CD14-positive monocyte (primary cell): ENCODE measurements around the gene GALNT14. TPM values are rescaled to one million over a fixed set of nuclear protein-coding genes. Genes with fewer than 3 reads are reported as not detected.

Experiments used
- DNase-seq, 3 donors: peaks; one replicate each; pipeline ENCODE4 v3.0.0-alpha.2; 2011 to 2022
- H2AFZ ChIP-seq: 2 replicates; pipeline ENCODE4 v1.6.0; 2012; ENCODE audit warnings: mild to moderate bottlenecking, low read depth, low read length, inconsistent platforms; ENCODE audit not compliant: insufficient read depth, poor library complexity, severe bottlenecking
- H3K27ac ChIP-seq, 2 donors: 1 replicate in 1 of 2; 2 replicates in 1 of 2; pipeline ENCODE4 v1.5.1; 2012 to 2013; ENCODE audit warnings: low read length in 2 of 2, control low read depth in 1 of 2, inconsistent platforms in 1 of 2, low read depth in 1 of 2, mild to moderate bottlenecking in 1 of 2
- H3K27me3 ChIP-seq, 2 donors: one replicate each; pipeline versions ENCODE4 v1.6.0 to v1.6.1; 2011 to 2013; ENCODE audit warnings: low read length in 2 of 2; ENCODE audit not compliant: control insufficient read depth in 2 of 2, insufficient read depth in 2 of 2
- H3K36me3 ChIP-seq, 2 donors: replicated peaks in 1 of 2; 1 replicate in 1 of 2; 2 replicates in 1 of 2; pipeline versions ENCODE4 v1.5.1 to v1.6.1; 2012 to 2013; ENCODE audit warnings: low read length in 2 of 2, control low read depth in 1 of 2, inconsistent platforms in 1 of 2, mild to moderate bottlenecking in 1 of 2; ENCODE audit not compliant: insufficient read depth in 2 of 2, control insufficient read depth in 1 of 2
- H3K4me1 ChIP-seq, 2 donors: 1 replicate in 1 of 2; 2 replicates in 1 of 2; pipeline versions ENCODE4 v1.5.1 to v1.6.1; 2012 to 2013; ENCODE audit warnings: low read length in 2 of 2, control low read depth in 1 of 2, inconsistent platforms in 1 of 2, mild to moderate bottlenecking in 1 of 2, moderate library complexity in 1 of 2; ENCODE audit not compliant: insufficient read depth in 2 of 2, control insufficient read depth in 1 of 2
- H3K4me2 ChIP-seq: replicated peaks from 2 replicates; pipeline ENCODE3; 2012; ENCODE audit warnings: low read length, moderate library complexity, mild to moderate bottlenecking; ENCODE audit not compliant: poor library complexity, severe bottlenecking; ENCODE audit errors: extremely low read depth
- H3K4me3 ChIP-seq, 3 experiments: fragments of 200-600 bp in 1 of 3; sonication (generic) in 1 of 3; replicated peaks in 1 of 3; 1 replicate in 2 of 3; 2 replicates in 1 of 3; pipeline ENCODE4 v1.5.1; 2011 to 2013; ENCODE audit warnings: low read length in 3 of 3, mild to moderate bottlenecking in 3 of 3, control low read depth in 2 of 3, low read depth in 2 of 3, inconsistent platforms in 1 of 3, moderate library complexity in 1 of 3
- H3K79me2 ChIP-seq: 2 replicates; pipeline ENCODE4 v1.6.0; 2012; ENCODE audit warnings: mild to moderate bottlenecking, control low read depth, inconsistent platforms, low read length, moderate library complexity; ENCODE audit not compliant: insufficient read depth
- H3K9ac ChIP-seq: 2 replicates; pipeline ENCODE4 v1.6.0; 2017; ENCODE audit warnings: low read length, mild to moderate bottlenecking; ENCODE audit not compliant: insufficient read depth, poor library complexity, severe bottlenecking
- H3K9me3 ChIP-seq, 2 donors: replicated peaks in 1 of 2; 1 replicate in 1 of 2; 2 replicates in 1 of 2; pipeline versions ENCODE4 v1.5.1 to v1.6.1; 2012 to 2013; ENCODE audit warnings: low read length in 2 of 2, control low read depth in 1 of 2; ENCODE audit not compliant: control insufficient read depth in 1 of 2, insufficient read depth in 1 of 2
- H4K20me1 ChIP-seq: 2 replicates; pipeline ENCODE4 v1.6.0; 2012; ENCODE audit warnings: mild to moderate bottlenecking, low read length, control low read depth, moderate library complexity; ENCODE audit not compliant: insufficient read depth
- H3K27ac Mint-ChIP-seq, 7 donors: one replicate each; pipeline ENCODE4 v1.8.0; 2020; ENCODE audit warnings: mild to moderate bottlenecking in 7 of 7, mixed read lengths in 7 of 7, moderate library complexity in 6 of 7, inconsistent platforms in 2 of 7
- H3K27me3 Mint-ChIP-seq, 3 donors: one replicate each; pipeline ENCODE4 v1.8.0; 2021 to 2022; ENCODE audit warnings: low read depth in 3 of 3, mild to moderate bottlenecking in 3 of 3, mixed read lengths in 3 of 3, moderate library complexity in 3 of 3, inconsistent platforms in 1 of 3
- H3K36me3 Mint-ChIP-seq, 2 donors: one replicate each; pipeline ENCODE4 v1.8.0; 2020; ENCODE audit warnings: mixed read lengths in 2 of 2, inconsistent platforms in 1 of 2, mild to moderate bottlenecking in 1 of 2
- H3K4me1 Mint-ChIP-seq: one replicate; pipeline ENCODE4 v1.8.0; 2020; ENCODE audit warnings: mild to moderate bottlenecking, mixed read lengths
- H3K4me3 Mint-ChIP-seq, 2 donors: one replicate each; pipeline ENCODE4 v1.8.0; 2020; ENCODE audit warnings: mild to moderate bottlenecking in 2 of 2, mixed read lengths in 2 of 2, moderate library complexity in 1 of 2
- H3K9me3 Mint-ChIP-seq, 7 donors: one replicate each; pipeline ENCODE4 v1.8.0; 2020 to 2022; ENCODE audit warnings: mixed read lengths in 7 of 7, mild to moderate bottlenecking in 6 of 7, moderate library complexity in 6 of 7, inconsistent platforms in 2 of 7
- CTCF ChIP-seq: fragments of 200-600 bp; IDR thresholded peaks from one replicate; pipeline ENCODE4 v1.8.0; 2022; ENCODE audit warnings: antibody characterized with exemption, mild to moderate bottlenecking
- WGBS: methylation state at CpG from one replicate; pipeline ENCODE4 v1.1.5; 2013; ENCODE audit warnings: missing lambda C conversion rate; ENCODE audit not compliant: insufficient coverage; 5-methylcytosine and 5-hydroxymethylcytosine counted together
- intact Hi-C, 2 donors: fragments of 100-400 bp; cut with micrococcal nuclease; formaldehyde crosslinking; loops; one replicate each; pipeline versions ENCODE4 v1.15.0 to v1.15.1; 2023
- polyA plus RNA-seq, 3 donors: library from polyadenylated mRNA; depleted of rRNA in 1 of 3; unstranded in 2 of 3; stranded (reverse) in 1 of 3; fragments of 300-500 nt in 2 of 3; fragments of >200 nt in 1 of 3; fragmentation: Illumina TruSeq in 2 of 3; gene quantifications; 1 replicate in 2 of 3; 2 replicates in 1 of 3; pipeline ENCODE4 v1.2.3, GENCODE V29; 2012 to 2021

GALNT14 gene
- polyA plus RNA-seq, 3 donors = 0.33 TPM; not detected in 2

GRCh38 chr2:30955516-30956132 lies 182.6 kb downstream of the GALNT14 start:
- Mint-ChIP-seq H3K36me3 (no peaks in the 10 kb centered on the region), H3K4me1 (peaks cover 8% of the 10 kb centered on the region), H3K27ac (no peak overlapping the region), H3K4me3 (no peak overlapping the region), H3K27me3 (no peaks in the 10 kb centered on the region), H3K9me3 (peaks cover 0 to 2% (median 0%) of the 10 kb centered on the region in 7 donors)
- Histone ChIP-seq H3K4me2 (no peak overlapping the region), H3K4me3 (no peak overlapping the region), H3K27ac (no peak overlapping the region), H3K9ac (no peak overlapping the region), H2AFZ (no peak overlapping the region), H3K27me3 (no peaks in the 10 kb centered on the region), H3K9me3 (no peaks in the 10 kb centered on the region), H3K36me3 (no peaks in the 10 kb centered on the region), H3K79me2 (no peaks in the 10 kb centered on the region), H3K4me1 (no peaks in the 10 kb centered on the region), H4K20me1 (no peaks in the 10 kb centered on the region)
- intact Hi-C loops = no loop called here
- no peak for DNase-seq
- 98% methylated on average over 17 of the region's 17 CpGs for WGBS
- TF ChIP-seq CTCF = no peak

- no peaks in the 10 kb centered on the region for H3K36me3 Mint-ChIP-seq
- H3K9ac ChIP-seq = no peak overlapping the region
- H3K4me2 ChIP-seq = no peak overlapping the region
- no peak for TF ChIP-seq CTCF
- H3K27me3 Mint-ChIP-seq = peaks cover 0 to 4% (median 2%) of the 10 kb centered on the region in 3 donors
- H3K79me2 ChIP-seq = no peaks in the 10 kb centered on the region
- no peak overlapping the region for H3K27ac ChIP-seq
- H3K27ac Mint-ChIP-seq = no peak overlapping the region
- no peak overlapping the region for H2AFZ ChIP-seq
- WGBS = 100% methylated on average over 2 of the region's 2 CpGs
- no peaks in the 10 kb centered on the region for H3K27me3 ChIP-seq
- DNase-seq = no peak
- peaks cover 0 to 9% of the 10 kb centered on the region in 2 donors for H3K9me3 ChIP-seq
- H3K4me1 ChIP-seq = no peaks in the 10 kb centered on the region
- H3K4me3 ChIP-seq = no peak overlapping the region
- H3K4me1 Mint-ChIP-seq = no peaks in the 10 kb centered on the region
- intact Hi-C loops = no loop called here
- peaks cover 2 to 14% (median 4%) of the 10 kb centered on the region in 7 donors for H3K9me3 Mint-ChIP-seq
- H3K36me3 ChIP-seq = no peaks in the 10 kb centered on the region
- H4K20me1 ChIP-seq = no peaks in the 10 kb centered on the region
- H3K4me3 Mint-ChIP-seq = no peak overlapping the region
Measured at GRCh38 chr2:30950339-30950738, 187.9 kb downstream of the GALNT14 start.
